Measurements from ENCODE around the gene PTF1A.
"Not testable (repeated sequence)": the region's sequence is repeated elsewhere in the genome, so short reads cannot be mapped to it uniquely, and the experiment has no call there.

The PTF1A gene

DNA sequence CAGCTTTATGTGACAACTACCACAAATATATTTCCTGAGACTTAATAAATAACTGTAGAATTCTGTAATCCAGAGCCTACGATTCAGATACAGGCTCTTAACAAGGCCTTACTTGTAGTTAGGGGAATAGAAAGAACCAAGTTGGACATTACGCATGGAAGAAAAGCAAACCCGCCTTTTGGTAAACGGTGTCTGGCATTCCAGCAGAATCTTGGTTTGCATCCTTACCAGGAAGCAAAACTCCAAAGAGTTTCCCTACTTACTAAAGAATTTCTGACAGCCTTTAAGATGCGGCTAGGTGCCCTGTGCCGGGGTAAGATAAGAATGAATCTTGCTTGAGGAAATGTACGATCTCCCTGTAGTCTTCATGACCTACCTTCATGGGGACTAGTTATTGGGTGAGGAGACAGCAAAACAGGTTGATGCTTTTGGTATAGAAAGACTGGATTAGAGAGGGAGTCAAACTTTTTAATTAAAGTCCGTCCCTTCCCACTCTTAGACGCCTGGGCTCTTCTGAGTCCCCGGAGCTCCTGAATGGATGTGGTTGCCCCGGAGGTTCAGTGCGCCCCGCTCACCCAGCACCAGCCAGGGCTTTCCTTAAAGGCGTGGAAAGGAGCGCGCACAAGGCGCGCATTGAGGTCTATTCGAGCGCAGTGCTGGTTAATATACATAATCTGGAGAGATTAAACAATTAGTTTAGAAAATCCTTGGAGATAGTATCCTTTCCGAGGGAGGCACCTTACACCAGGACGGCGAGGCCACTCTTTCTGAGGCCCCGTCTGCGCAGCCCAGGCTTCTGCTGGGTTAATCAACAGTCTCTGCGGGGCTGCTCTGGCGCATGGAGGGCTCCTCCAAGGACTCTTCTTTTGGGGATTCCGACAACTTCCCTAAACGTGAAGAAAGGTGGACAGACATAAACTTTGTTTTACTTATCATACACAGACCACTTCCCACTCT lies 11.5 kb downstream of the PTF1A start:
- DNase-seq (ENCODE audit: low read depth in 2 of 3, low spot score in 1 of 3) = no peak

DNA sequence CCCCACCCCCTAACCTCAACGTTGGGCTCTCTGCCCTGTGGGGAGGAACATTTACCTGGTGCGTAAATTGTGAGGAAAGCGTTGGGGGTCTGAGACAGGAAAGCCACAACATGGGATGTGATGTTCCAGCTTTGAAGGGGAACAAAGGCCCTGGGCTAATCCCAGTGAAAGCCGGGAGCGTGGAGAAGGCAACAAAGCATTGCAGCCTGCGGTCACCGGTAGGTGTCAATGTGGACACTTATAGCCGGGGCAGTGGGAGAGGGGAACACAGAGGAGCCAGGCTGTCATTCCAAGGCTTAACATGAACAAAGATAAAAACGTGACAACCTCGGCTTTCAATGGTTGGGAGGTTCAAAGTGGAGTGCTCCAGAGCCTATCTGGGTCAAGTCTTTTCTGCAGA lies 12.7 kb downstream of the PTF1A start:
- DNase-seq (ENCODE audit: low read depth in 2 of 3, low spot score in 1 of 3) = no peak

DNA sequence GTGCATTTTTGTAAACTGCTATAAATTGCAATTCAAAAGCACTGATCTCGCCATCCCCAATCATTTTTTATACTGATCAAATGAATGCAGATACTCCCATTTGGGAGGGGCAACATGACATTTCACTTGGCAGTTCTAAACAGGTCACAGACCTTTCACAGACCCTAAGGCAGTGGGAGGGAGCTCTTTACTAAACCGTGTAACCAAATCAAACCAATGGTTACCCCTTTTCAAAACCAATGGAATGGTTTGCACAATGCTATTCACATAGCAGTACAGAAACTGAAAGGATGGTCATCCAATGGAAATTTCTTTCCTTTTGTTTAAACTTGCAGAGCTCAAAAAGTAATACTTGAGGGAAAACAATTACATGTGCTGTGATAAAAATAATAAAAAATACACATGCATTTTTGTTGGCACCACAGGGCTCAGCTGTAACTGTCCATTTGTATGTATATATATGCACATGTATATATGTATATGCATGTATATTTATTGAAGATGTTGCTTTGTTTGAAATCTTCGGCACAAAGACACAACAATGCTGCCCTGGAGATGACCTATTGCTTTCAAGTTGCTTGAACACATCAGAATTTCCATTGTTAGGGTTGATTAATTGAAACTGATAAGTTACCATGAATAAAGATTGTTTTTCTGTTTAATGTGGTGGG lies 14.0 kb downstream of the PTF1A start:
- no peak for DNase-seq (ENCODE audit: low read depth in 2 of 3, low spot score in 1 of 3)

GRCh38 chr10:23217471-23217870 lies 25.4 kb downstream of the PTF1A start:
- no peak for DNase-seq (ENCODE audit: low read depth in 2 of 3, low spot score in 1 of 3)

DNA sequence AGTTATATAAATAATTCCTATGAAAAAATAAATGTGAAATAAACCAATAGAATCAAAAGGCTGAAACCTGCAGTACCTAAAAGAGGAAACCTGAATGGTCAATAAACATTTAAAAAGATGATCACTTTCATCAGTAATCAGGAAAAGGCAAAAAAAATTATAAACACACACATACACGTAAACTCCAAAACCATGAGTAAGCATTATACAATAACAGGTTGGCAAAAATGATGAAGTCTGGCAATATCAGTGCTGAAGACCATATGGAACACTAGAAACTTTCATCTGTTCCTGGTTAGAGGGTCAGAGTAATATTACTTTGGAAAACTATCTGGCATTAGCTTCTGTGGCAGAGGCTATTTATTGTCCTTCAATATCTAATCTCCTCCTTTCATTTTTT lies 38.5 kb downstream of the PTF1A start:
- no peak for DNase-seq (ENCODE audit: low read depth in 2 of 3, low spot score in 1 of 3)

DNA sequence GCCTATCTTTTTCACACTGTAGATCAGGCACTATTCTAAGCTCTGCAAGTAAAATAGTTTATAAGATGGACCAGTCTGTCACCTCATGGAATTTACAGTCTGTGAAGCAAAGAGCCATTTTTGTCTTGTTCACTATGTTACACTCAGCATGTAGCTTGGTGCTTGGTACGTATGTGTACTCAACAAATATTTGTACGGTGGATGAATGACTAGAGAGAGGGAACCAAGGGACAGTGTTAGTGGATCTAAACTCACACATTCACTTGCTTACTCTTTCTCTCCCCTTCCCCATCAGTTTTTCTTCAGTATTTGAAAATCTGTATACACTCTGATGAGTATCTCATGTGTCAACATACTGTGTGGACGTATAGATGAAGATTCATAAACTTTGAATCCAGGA lies 45.9 kb downstream of the PTF1A start:
- no peak for DNase-seq (ENCODE audit: low read depth in 2 of 3, low spot score in 1 of 3)

DNA sequence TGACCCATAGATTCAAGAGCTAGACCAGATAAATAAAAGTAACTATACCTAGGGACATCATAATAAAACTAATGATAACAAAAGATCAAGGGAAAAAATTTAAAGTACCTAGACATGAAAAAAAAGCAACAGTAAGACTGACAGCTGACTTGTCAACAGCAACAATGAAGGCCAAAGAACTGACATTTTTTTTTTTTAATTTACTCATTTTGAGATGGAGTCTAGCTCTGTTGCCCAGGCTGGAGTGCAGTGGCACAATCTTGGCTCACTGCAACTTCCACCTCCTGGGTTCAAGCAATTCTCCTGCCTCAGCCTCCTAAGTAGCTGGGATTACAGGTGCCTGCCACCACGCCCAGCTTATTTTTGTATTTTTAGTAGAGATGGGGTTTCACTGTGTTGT lies 49.7 kb downstream of the PTF1A start:
- DNase-seq (ENCODE audit: low read depth in 2 of 3, low spot score in 1 of 3) = not testable (repeated sequence)
